T-helper 17 cell (primary cell): ENCODE data around the gene PWWP2B. TPM values are rescaled to one million over a fixed set of nuclear protein-coding genes. Genes with fewer than 3 reads are reported as not detected.

ENCODE experiments used
- ATAC-seq: fragments of 150-1000 bp; cut with Tn5 transposase; 2 replicates; pipeline ENCODE4 v1.10.0; 2021; ENCODE audit warnings: mild to moderate bottlenecking, moderate library complexity
- DNase-seq, 3 donors: peaks; one replicate each; pipeline versions ENCODE4 v3.0.0 to v3.0.0-alpha.2; 2020 to 2021
- H3K9me3 ChIP-seq: one replicate; pipeline ENCODE4 v1.7.0; 2013; ENCODE audit warnings: low read length, mild to moderate bottlenecking; ENCODE audit not compliant: control insufficient read depth, poor library complexity, severe bottlenecking
- H3K27ac Mint-ChIP-seq: one replicate; pipeline ENCODE4 v1.8.0; 2022; ENCODE audit warnings: mild to moderate bottlenecking, moderate library complexity, mixed read lengths
- H3K27me3 Mint-ChIP-seq: one replicate; pipeline ENCODE4 v1.8.0; 2022; ENCODE audit warnings: mixed read lengths
- H3K36me3 Mint-ChIP-seq: one replicate; pipeline ENCODE4 v1.8.0; 2022; ENCODE audit warnings: low read depth, mixed read lengths
- H3K4me1 Mint-ChIP-seq: one replicate; pipeline ENCODE4 v1.8.0; 2022; ENCODE audit warnings: mild to moderate bottlenecking, mixed read lengths
- H3K4me3 Mint-ChIP-seq: one replicate; pipeline ENCODE4 v1.8.0; 2022; ENCODE audit warnings: mild to moderate bottlenecking, moderate library complexity, mixed read lengths
- total RNA-seq, 4 donors: library from RNA in 2 of 4; stranded (reverse) in 2 of 4; gene quantifications; one replicate each; pipeline ENCODE4 v1.2.3 and lab custom pipeline; 2022 to 2026

The PWWP2B gene
- total RNA-seq, 2 donors from 2014 or later: 15.7 to 16.7 TPM

- Mint-ChIP-seq H3K4me3 (no peak overlapping the region), H3K4me1 (no peaks in the 10 kb centered on the region), H3K27ac (no peak overlapping the region), H3K36me3 (no peaks in the 10 kb centered on the region), H3K27me3 (no peaks in the 10 kb centered on the region)
- H3K9me3 ChIP-seq: no peaks in the 10 kb centered on the region
- ATAC-seq: no peak
- DNase-seq: no peak
These were observed 66.6 kb downstream of the PWWP2B start for GRCh38 chr10:132463333-132464255.

GRCh38 chr10:132464256-132465192, 67.5 kb downstream of the PWWP2B start:
- ATAC-seq: no peak

GRCh38 chr10:132465193-132465888, 68.3 kb downstream of the PWWP2B start:
- no peaks in the 10 kb centered on the region for H3K9me3 ChIP-seq
- H3K36me3 Mint-ChIP-seq: no peaks in the 10 kb centered on the region
- no peak for DNase-seq
- H3K4me1 Mint-ChIP-seq: no peaks in the 10 kb centered on the region
- no peak overlapping the region for H3K27ac Mint-ChIP-seq
- ATAC-seq: no peak
- no peak overlapping the region for H3K4me3 Mint-ChIP-seq
- H3K27me3 Mint-ChIP-seq: no peaks in the 10 kb centered on the region

More at GRCh38 chr10:132464256-132465192, 67.5 kb downstream of the PWWP2B start:
- DNase-seq: no peak
- Mint-ChIP-seq H3K4me3 (no peak overlapping the region), H3K27ac (no peak overlapping the region), H3K36me3 (no peaks in the 10 kb centered on the region), H3K4me1 (no peaks in the 10 kb centered on the region), H3K27me3 (no peaks in the 10 kb centered on the region)
- no peaks in the 10 kb centered on the region for H3K9me3 ChIP-seq

GRCh38 chr10:132465889-132466519, 69.0 kb downstream of the PWWP2B start:
- Mint-ChIP-seq H3K4me3 (no peak overlapping the region), H3K27ac (no peak overlapping the region), H3K4me1 (no peaks in the 10 kb centered on the region), H3K27me3 (peaks cover 4% of the 10 kb centered on the region), H3K36me3 (no peaks in the 10 kb centered on the region)
- ATAC-seq: no peak
- DNase-seq: no peak
- no peaks in the 10 kb centered on the region for H3K9me3 ChIP-seq

DNA sequence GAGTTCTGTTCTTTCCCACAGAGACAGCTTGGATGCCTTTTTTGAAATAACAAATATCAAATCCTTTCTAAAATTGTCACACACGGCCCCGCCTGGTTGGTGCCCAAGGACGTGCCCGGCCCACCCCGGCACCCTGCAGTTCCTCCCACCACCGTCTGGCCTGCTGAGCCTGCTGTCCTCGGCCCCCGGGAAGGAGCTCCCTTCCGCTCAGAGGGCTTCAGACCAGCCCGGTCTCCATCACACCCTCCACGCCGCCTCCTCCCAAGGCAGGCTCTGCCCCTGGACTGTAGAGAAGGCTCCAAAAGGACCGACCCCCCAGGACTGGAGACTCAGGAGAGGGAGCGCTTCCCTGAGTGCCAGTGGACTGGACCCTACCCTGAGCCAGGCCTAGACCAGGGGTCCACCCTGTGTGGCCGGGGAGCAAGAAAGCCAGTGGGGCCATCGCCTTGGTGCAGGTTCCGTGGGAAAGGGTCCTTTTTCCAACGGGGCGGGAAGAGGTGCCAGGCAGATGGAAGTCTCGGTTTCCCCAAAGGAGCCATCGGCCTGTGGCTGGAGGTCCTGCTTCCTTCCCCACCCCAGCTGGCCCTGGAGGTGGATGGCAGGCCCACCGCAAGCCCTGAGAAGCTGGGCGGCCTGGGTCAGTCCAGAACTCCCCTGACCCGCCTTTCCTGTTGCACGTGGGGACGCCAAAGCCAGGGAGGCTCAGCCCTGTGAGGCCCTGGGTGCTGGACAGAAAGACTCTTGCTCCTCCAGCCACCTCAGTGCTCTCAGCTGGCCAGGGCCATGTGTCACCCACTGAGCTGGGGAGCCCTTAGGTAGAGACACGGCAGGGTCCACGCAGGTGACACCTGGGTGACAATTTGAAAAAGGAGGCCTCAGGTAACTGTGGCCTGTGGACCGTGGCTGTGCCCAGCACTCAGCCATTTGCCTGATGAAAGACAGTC, 69.8 kb downstream of the PWWP2B start:
- ATAC-seq: no peak
- Mint-ChIP-seq H3K36me3 (no peaks in the 10 kb centered on the region), H3K4me3 (no peak overlapping the region), H3K4me1 (no peaks in the 10 kb centered on the region), H3K27me3 (peaks cover 4% of the 10 kb centered on the region), H3K27ac (no peak overlapping the region)
- DNase-seq: no peak
- H3K9me3 ChIP-seq: no peaks in the 10 kb centered on the region

Other genes with a start within 250 kb of the PWWP2B start
- gene DPYSL4, start 210.3 kb upstream of the PWWP2B start, total RNA-seq: 1 to 10 TPM in 1 of 2 donors, under 1 TPM in 1; 0.52 to 3.3 TPM
- 1 to 10 TPM; 7.1 to 8.4 TPM for gene STK32C, start 89.2 kb upstream of the PWWP2B start, total RNA-seq
- 1 to 10 TPM; 3.5 to 7.6 TPM for gene LRRC27, start 65.0 kb upstream of the PWWP2B start, total RNA-seq
- 10 to 100 TPM; 17.6 to 24.7 TPM for gene INPP5A, start 140.6 kb downstream of the PWWP2B start, total RNA-seq